AG08396 (cell line): Measurements from ENCODE around the gene CACNA2D3.
"Not testable (repeated sequence)": the region's sequence is repeated elsewhere in the genome, so short reads cannot be mapped to it uniquely, and the experiment has no call there.

Experiments
- DNase-seq: peaks from one replicate; pipeline ENCODE4 v3.0.0; 2012; ENCODE audit warnings: low spot score, mixed read lengths

Gene CACNA2D3

GRCh38 chr3:54464554-54464953 is 342.2 kb downstream of the CACNA2D3 start:
- DNase-seq: not testable (repeated sequence)

- no peak for DNase-seq
Observed at GRCh38 chr3:54476891-54477290, 354.5 kb downstream of the CACNA2D3 start.

GRCh38 chr3:54481606-54482365 is 359.4 kb downstream of the CACNA2D3 start:
- no peak for DNase-seq

GRCh38 chr3:54484334-54484733 is 362.0 kb downstream of the CACNA2D3 start:
- no peak for DNase-seq

GRCh38 chr3:54486317-54486716 is 364.0 kb downstream of the CACNA2D3 start:
- no peak for DNase-seq

- no peak for DNase-seq
Observed at GRCh38 chr3:54488297-54488696, 365.9 kb downstream of the CACNA2D3 start.

GRCh38 chr3:54494209-54494608 is 371.9 kb downstream of the CACNA2D3 start:
- DNase-seq: no peak

GRCh38 chr3:54506603-54507002 is 384.3 kb downstream of the CACNA2D3 start:
- no peak for DNase-seq

- DNase-seq: no peak
Observed at GRCh38 chr3:54507876-54508460, 385.6 kb downstream of the CACNA2D3 start.

GRCh38 chr3:54510506-54510905 is 388.2 kb downstream of the CACNA2D3 start:
- DNase-seq: no peak

- no peak for DNase-seq
Observed at GRCh38 chr3:54511766-54512365, 389.5 kb downstream of the CACNA2D3 start.

- DNase-seq: no peak
Observed at GRCh38 chr3:54514006-54514405, 391.7 kb downstream of the CACNA2D3 start.

- DNase-seq: no peak
Observed at GRCh38 chr3:54514416-54514815, 392.1 kb downstream of the CACNA2D3 start.

- no peak for DNase-seq
Observed at GRCh38 chr3:54515441-54516213, 393.3 kb downstream of the CACNA2D3 start.

GRCh38 chr3:54517424-54517823 is 395.1 kb downstream of the CACNA2D3 start:
- DNase-seq: no peak

- no peak for DNase-seq
Observed at GRCh38 chr3:54518011-54518675, 395.8 kb downstream of the CACNA2D3 start.

GRCh38 chr3:54519493-54519892 is 397.1 kb downstream of the CACNA2D3 start:
- no peak for DNase-seq

- no peak for DNase-seq
Observed at GRCh38 chr3:54520060-54520459, 397.7 kb downstream of the CACNA2D3 start.

GRCh38 chr3:54527521-54527920 is 405.2 kb downstream of the CACNA2D3 start:
- DNase-seq: no peak

- DNase-seq: no peak
Observed at GRCh38 chr3:54527953-54528352, 405.6 kb downstream of the CACNA2D3 start.

GRCh38 chr3:54528668-54529067 is 406.3 kb downstream of the CACNA2D3 start:
- no peak for DNase-seq

- DNase-seq: no peak
Observed at GRCh38 chr3:54530091-54530490, 407.7 kb downstream of the CACNA2D3 start.
